ENCODE results near the gene ZFAND3. TPM values are rescaled to one million over a fixed set of nuclear protein-coding genes. Genes with fewer than 3 reads are reported as not detected.

Gene ZFAND3
- total RNA-seq, 1 experiment from 2014 or later: 75.0 TPM

DNA sequence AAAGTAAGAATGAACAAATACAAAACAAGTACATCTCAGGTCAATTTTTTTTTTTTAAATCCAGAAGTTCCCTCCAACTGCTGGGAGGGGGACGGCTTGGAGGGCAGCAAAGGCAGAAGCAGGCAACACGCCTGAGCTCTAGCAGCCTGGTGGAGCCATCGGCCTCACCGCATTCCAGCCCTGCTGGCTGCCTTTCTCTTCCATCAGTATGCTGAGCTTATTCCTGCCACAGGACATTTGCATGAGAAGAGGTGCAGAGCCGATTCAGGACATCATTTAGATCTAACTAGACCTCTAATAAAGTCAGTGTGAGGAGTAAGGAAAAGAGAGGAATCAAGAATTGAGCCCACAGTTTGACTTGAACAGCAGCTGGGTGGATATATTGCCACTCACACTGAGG is 318.8 kb downstream of the ZFAND3 start:
- no peak for TF ChIP-seq CTCF (IDR thresholded peaks at IDR 0.05; ENCODE audit: unreplicated experiment)
- Mint-ChIP-seq H3K4me3 (ENCODE audit: low read depth, unreplicated experiment) (no peak overlapping the region), H3K9me3 (ENCODE audit: low read depth, unreplicated experiment) (no peaks in the 10 kb centered on the region), H3K4me1 (ENCODE audit: low read depth, unreplicated experiment) (peaks cover 9% of the 10 kb centered on the region), H3K27ac (ENCODE audit: unreplicated experiment) (no peak overlapping the region), H3K27me3 (ENCODE audit: unreplicated experiment) (no peaks in the 10 kb centered on the region), H3K36me3 (ENCODE audit: insufficient read depth, unreplicated experiment) (peaks cover 4% of the 10 kb centered on the region)
- BruUV-seq (replicated peaks): no TSS peak
- CTCF ChIA-PET: no interaction called here
- intact Hi-C loops (cut with micrococcal nuclease; ENCODE audit: unreplicated experiment): no loop called here
- DNase-seq: no peak

DNA sequence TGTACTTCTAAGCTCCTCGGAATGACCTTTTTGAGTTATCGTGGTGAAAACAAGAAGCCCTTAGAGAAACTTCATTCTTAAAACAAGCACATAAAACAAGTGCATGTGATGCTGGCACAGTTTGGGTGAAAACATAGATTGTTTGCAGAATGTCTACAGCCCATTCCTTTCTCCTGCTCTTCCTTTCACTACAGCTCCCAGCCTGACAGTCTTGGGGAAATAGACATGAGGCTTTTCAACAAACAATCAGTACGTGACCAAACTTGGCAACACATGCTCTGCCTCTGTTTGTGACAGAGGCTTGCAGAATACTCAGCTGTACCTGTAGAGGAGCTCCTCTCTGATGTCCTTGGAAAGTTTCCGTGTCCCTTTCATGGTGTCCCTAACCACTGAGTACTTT is 321.6 kb downstream of the ZFAND3 start:
- intact Hi-C loops (cut with micrococcal nuclease; ENCODE audit: unreplicated experiment): no loop called here
- Mint-ChIP-seq H3K27ac (ENCODE audit: unreplicated experiment) (no peak overlapping the region), H3K4me3 (ENCODE audit: low read depth, unreplicated experiment) (no peak overlapping the region), H3K4me1 (ENCODE audit: low read depth, unreplicated experiment) (peaks cover 6% of the 10 kb centered on the region), H3K9me3 (ENCODE audit: low read depth, unreplicated experiment) (no peaks in the 10 kb centered on the region), H3K27me3 (ENCODE audit: unreplicated experiment) (no peaks in the 10 kb centered on the region), H3K36me3 (ENCODE audit: insufficient read depth, unreplicated experiment) (peaks cover 8% of the 10 kb centered on the region)
- DNase-seq: no peak
- BruUV-seq (replicated peaks): no TSS peak
- CTCF ChIA-PET: no interaction called here
- no peak for TF ChIP-seq CTCF (IDR thresholded peaks at IDR 0.05; ENCODE audit: unreplicated experiment)

DNA sequence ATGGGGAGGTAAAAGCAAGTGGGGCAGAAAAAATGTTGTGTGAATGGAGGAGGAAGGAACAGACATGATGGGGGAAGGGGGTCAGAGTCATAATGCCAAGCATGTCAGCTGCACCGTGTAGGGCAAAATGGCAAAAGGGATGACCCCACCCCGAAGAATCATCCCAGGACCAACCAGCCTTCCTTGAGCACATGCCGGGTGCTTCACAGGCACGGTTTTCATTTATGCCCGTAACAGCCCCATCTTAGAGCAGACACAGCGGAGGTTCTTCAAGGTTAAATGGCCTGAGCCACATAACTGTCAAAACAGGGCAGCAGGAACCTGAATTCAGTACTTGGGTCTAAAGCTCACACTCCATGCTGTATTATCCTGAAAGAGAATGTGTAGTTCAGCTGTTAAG is 322.2 kb downstream of the ZFAND3 start:
- CTCF ChIA-PET: no interaction called here
- Mint-ChIP-seq H3K27me3 (ENCODE audit: unreplicated experiment) (no peaks in the 10 kb centered on the region), H3K4me3 (ENCODE audit: low read depth, unreplicated experiment) (no peak overlapping the region), H3K36me3 (ENCODE audit: insufficient read depth, unreplicated experiment) (peaks cover 10% of the 10 kb centered on the region), H3K9me3 (ENCODE audit: low read depth, unreplicated experiment) (no peaks in the 10 kb centered on the region), H3K27ac (ENCODE audit: unreplicated experiment) (no peak overlapping the region), H3K4me1 (ENCODE audit: low read depth, unreplicated experiment) (peaks cover 13% of the 10 kb centered on the region)
- no peak for DNase-seq
- intact Hi-C loops (cut with micrococcal nuclease; ENCODE audit: unreplicated experiment): no loop called here
- no TSS peak for BruUV-seq (replicated peaks)
- TF ChIP-seq CTCF (IDR thresholded peaks at IDR 0.05; ENCODE audit: unreplicated experiment): no peak

DNA sequence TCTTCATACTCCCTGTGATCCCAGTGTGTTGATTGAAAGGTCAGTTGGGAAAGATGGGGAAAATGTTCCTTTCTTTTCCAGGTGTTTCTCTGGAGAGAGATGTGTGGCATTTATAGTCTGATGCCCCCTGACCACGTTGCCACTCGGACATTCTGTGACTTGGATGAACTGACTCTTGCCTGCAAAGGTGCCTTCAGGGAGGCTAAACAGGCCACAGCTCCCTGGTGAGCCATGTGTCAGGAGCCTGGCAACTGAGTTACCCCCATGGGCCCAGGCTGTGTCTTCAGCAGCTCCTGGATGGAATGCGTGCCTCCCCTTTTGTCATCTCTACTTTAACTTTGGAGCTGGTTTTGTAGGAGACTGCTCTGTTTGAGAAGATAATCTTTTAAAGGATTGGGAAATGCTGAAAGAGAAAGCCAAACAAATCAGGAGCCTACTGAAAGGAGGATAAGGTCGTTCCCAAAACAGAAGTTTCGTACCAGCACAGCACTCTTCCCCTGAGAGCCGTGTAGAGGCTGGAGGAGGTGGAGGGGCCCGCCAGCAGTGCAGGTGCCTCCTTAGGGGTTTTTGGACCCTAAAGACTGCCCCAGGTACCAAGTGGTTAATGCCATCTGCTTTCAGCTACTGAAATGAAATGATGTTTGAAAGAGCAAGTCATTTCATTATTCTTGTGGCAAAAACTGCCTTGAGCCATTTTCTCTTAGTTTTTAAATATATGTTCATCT is 322.8 kb downstream of the ZFAND3 start:
- intact Hi-C loops (cut with micrococcal nuclease; ENCODE audit: unreplicated experiment): no loop called here
- peaks cover 13% of the 10 kb centered on the region for H3K4me1 Mint-ChIP-seq (ENCODE audit: low read depth, unreplicated experiment)
- no peak overlapping the region for H3K4me3 Mint-ChIP-seq (ENCODE audit: low read depth, unreplicated experiment)
- H3K36me3 Mint-ChIP-seq (ENCODE audit: insufficient read depth, unreplicated experiment): peaks cover 10% of the 10 kb centered on the region
- no peak for DNase-seq
- H3K27ac Mint-ChIP-seq (ENCODE audit: unreplicated experiment): no peak overlapping the region
- no TSS peak for BruUV-seq (replicated peaks)
- no peaks in the 10 kb centered on the region for H3K27me3 Mint-ChIP-seq (ENCODE audit: unreplicated experiment)
- CTCF ChIA-PET: no interaction called here
- H3K9me3 Mint-ChIP-seq (ENCODE audit: low read depth, unreplicated experiment): no peaks in the 10 kb centered on the region
- no peak for TF ChIP-seq CTCF (IDR thresholded peaks at IDR 0.05; ENCODE audit: unreplicated experiment)

Measured in Calu3 (cell line).